Measurements from ENCODE around the gene FANCC. TPM values are rescaled to one million over a fixed set of nuclear protein-coding genes. Genes with fewer than 3 reads are reported as not detected.

FANCC gene
- total and polyA plus RNA-seq, 2 of the 8 experiments (the other 6 are each of a cell fraction or from before 2014, with no cell fraction given) = 7.8 to 15.2 TPM

DNA sequence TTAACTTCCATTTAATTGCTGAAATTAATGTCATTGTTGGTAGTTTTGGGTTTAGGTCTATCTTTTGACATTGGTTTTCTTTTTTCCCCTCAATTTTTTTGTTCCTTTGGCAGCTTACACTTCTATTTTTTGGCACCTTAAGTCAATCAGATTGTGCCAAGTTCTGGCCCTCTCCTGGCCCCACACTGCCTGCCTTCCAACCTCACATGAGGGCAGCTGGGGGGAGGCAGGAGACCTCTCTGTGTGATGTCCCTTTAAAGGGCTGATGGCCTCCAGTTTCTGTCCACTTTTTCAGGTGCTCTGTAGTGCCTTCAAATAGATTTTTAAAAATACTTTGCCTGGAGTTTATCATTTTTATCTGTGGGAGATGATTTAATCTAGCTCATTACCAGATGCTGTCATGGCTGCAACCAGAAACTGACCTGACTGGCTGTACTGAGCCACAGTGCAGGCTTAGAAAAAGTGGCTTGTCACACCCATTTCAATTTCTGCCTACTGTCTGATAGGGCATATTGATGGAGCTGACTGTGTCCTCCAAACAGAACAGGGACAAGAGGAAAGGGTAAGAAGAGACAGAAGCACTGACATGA is 196.6 kb downstream of the FANCC start:
- no peak overlapping the region for H2BK5ac ChIP-seq (ENCODE audit: low read depth, low read length)
- no peak overlapping the region for H2AFZ ChIP-seq (ENCODE audit: low read length)
- peaks cover 0 to 5% (median 1%) of the 10 kb centered on the region in 4 experiments; a peak in 2 of 7 replicates for H3K4me1 ChIP-seq (replicated peaks in 1 of 4; ENCODE audit: control insufficient read depth in 3 of 4, insufficient read depth in 4 of 4, low read length in 3 of 4)

More for the DNA sequence above, 196.6 kb downstream of the FANCC start:
- Histone ChIP-seq H4K5ac (ENCODE audit: insufficient read length, low read depth, low read length) (no peak overlapping the region), H3K18ac (ENCODE audit: extremely low read depth, low read length) (no peak overlapping the region), H3K23me2 (ENCODE audit: low read depth, low read length) (no peaks in the 10 kb centered on the region), H3K4me2 (ENCODE audit: insufficient read depth in 1 of 2, low read depth in 2 of 2, low read length in 2 of 2) (no peak overlapping the region), H3K56ac (replicated peaks; ENCODE audit: insufficient read length, low read depth, low read length) (no peak overlapping the region), H3K79me2 (ENCODE audit: control insufficient read depth in 1 of 2, insufficient read depth in 2 of 2, low read length in 2 of 2) (no peaks in the 10 kb centered on the region), H3K27me3 (replicated peaks in 1 of 4; ENCODE audit: control insufficient read depth in 3 of 4, extremely low read depth in 1 of 4, insufficient read depth in 3 of 4, low read length in 3 of 4) (no peaks in the 10 kb centered on the region), H3K79me1 (ENCODE audit: low read depth, low read length) (no peaks in the 10 kb centered on the region), H3K4ac (replicated peaks; ENCODE audit: insufficient read length, low read depth, low read length) (no peak overlapping the region), H3K23ac (ENCODE audit: insufficient read length) (no peak overlapping the region), H3K36me3 (ENCODE audit: control insufficient read depth in 2 of 4, insufficient read depth in 4 of 4, low read length in 3 of 4) (no peaks in the 10 kb centered on the region), H3K9me3 (ENCODE audit: insufficient read depth in 2 of 2, low read depth in 1 of 2, low read length in 1 of 2) (no peaks in the 10 kb centered on the region), H2BK120ac (replicated peaks; ENCODE audit: low read depth, low read length) (no peak overlapping the region), H4K8ac (ENCODE audit: extremely low read depth, insufficient read depth, low read length) (no peak overlapping the region), H2BK20ac (ENCODE audit: low read length) (no peak overlapping the region), H2AK5ac (ENCODE audit: low read depth, low read length) (no peak overlapping the region), H4K20me1 (replicated peaks in 1 of 2; ENCODE audit: control insufficient read depth in 1 of 2, insufficient read depth in 2 of 2, low read length in 2 of 2) (peaks cover 0 to 2% of the 10 kb centered on the region in 2 experiments), H3K9ac (replicated peaks in 1 of 4; ENCODE audit: extremely low read depth in 1 of 4, low read depth in 3 of 4, low read length in 3 of 4) (no peak overlapping the region), H3K14ac (ENCODE audit: insufficient read length) (no peak overlapping the region), H3K27ac (ENCODE audit: low read depth, low read length) (no peak overlapping the region), H2BK12ac (ENCODE audit: low read depth, low read length) (no peak overlapping the region), H3K4me3 (ENCODE audit: extremely low read depth in 1 of 4, insufficient read depth in 2 of 4, low read depth in 3 of 4, low read length in 4 of 4) (no peak overlapping the region), H4K91ac (replicated peaks; ENCODE audit: insufficient read length, low read length) (no peak overlapping the region), H2BK15ac (ENCODE audit: low read length) (no peak overlapping the region)
- ChIA-PET POLR2A (ENCODE audit: partially characterized antibody) (no interaction called here), CTCF (ENCODE audit: partially characterized antibody) (interaction anchor here (0.6 to 13.7 kb wide), 5 partner anchors 8 to 336 kb away, joined by 3 to 209 read pairs (median 3); no protein-coding TSS in a partner anchor)
- DNase-seq (ENCODE audit: low read depth in 1 of 2, low spot score in 2 of 2) = no peak
- FAIRE-seq = no peak
- TF ChIP-seq TAF1 (IDR thresholded peaks at IDR 0.05; ENCODE audit: low read depth, low read length) = no peak
- TF ChIP-seq GTF2F1 (IDR thresholded peaks at IDR 0.05; ENCODE audit: borderline replicate concordance, low read depth, low read length) = no peak
- TF ChIP-seq POLR2AphosphoS5 (IDR thresholded peaks at IDR 0.05; ENCODE audit: low read depth, low read length) = no peak
- TF ChIP-seq TAF7 (optimal IDR thresholded peaks at IDR 0.05; ENCODE audit: borderline replicate concordance, low read depth, low read length) = no peak
- TF ChIP-seq GABPA (IDR thresholded peaks at IDR 0.05; ENCODE audit: borderline replicate concordance, insufficient read depth, low read length) = no peak
- no peak for TF ChIP-seq POLR2A (IDR thresholded peaks at IDR 0.05; ENCODE audit: control extremely low read depth in 1 of 2, low read depth in 2 of 2, low read length in 2 of 2)
- TF ChIP-seq KDM5A (IDR thresholded peaks at IDR 0.05; ENCODE audit: low read length) = no peak
